BE2C (cell line): ENCODE measurements around the gene NF1.

Experiments
- DNase-seq: peaks from one replicate; pipeline ENCODE4 v3.0.0-alpha.2; 2020
- H3K27me3 ChIP-seq: fragments of 250-450 bp; sonication (Bioruptor Pico); 2 replicates; pipeline ENCODE4 v1.5.1; 2020; ENCODE audit warnings: mild to moderate bottlenecking
- H3K36me3 ChIP-seq: fragments of 250-450 bp; sonication (Bioruptor Pico); 2 replicates; pipeline ENCODE4 v1.5.1; 2020; ENCODE audit warnings: mild to moderate bottlenecking
- H3K4me1 ChIP-seq: fragments of 250-450 bp; sonication (Bioruptor Pico); 2 replicates; pipeline ENCODE4 v1.5.1; 2020
- H3K4me3 ChIP-seq: 2 replicates; pipeline ENCODE4 v1.5.1; 2011; ENCODE audit warnings: low read depth, low read length
- H3K9me3 ChIP-seq: fragments of 250-450 bp; sonication (Bioruptor Pico); 2 replicates; pipeline ENCODE4 v1.5.1; 2020
- CTCF ChIP-seq: IDR thresholded peaks from 2 replicates; pipeline ENCODE4 v1.5.1; 2012; ENCODE audit warnings: mild to moderate bottlenecking, low read depth, low read length

Gene NF1

GRCh38 chr17:31052187-31052889 lies 42.4 kb upstream of the NF1 start:
- H3K4me1 ChIP-seq: no peaks in the 10 kb centered on the region
- H3K4me3 ChIP-seq: no peak overlapping the region
- H3K9me3 ChIP-seq: no peaks in the 10 kb centered on the region
- no peak for DNase-seq
- no peaks in the 10 kb centered on the region for H3K36me3 ChIP-seq
- no peak for TF ChIP-seq CTCF
- no peaks in the 10 kb centered on the region for H3K27me3 ChIP-seq

- no peaks in the 10 kb centered on the region for H3K4me1 ChIP-seq
- H3K9me3 ChIP-seq: no peaks in the 10 kb centered on the region
- no peak for TF ChIP-seq CTCF
- no peaks in the 10 kb centered on the region for H3K36me3 ChIP-seq
- no peak for DNase-seq
- no peaks in the 10 kb centered on the region for H3K27me3 ChIP-seq
- H3K4me3 ChIP-seq: no peak overlapping the region
Measured at GRCh38 chr17:31053071-31053470, 41.7 kb upstream of the NF1 start.

GRCh38 chr17:31054761-31055160 lies 40.0 kb upstream of the NF1 start:
- TF ChIP-seq CTCF: no peak
- no peaks in the 10 kb centered on the region for H3K36me3 ChIP-seq
- H3K27me3 ChIP-seq: no peaks in the 10 kb centered on the region
- no peak for DNase-seq
- H3K4me1 ChIP-seq: no peaks in the 10 kb centered on the region
- H3K9me3 ChIP-seq: no peaks in the 10 kb centered on the region
- H3K4me3 ChIP-seq: no peak overlapping the region

- no peaks in the 10 kb centered on the region for H3K9me3 ChIP-seq
- no peak for DNase-seq
- H3K4me3 ChIP-seq: no peak overlapping the region
- H3K36me3 ChIP-seq: no peaks in the 10 kb centered on the region
- H3K4me1 ChIP-seq: no peaks in the 10 kb centered on the region
- TF ChIP-seq CTCF: no peak
- no peaks in the 10 kb centered on the region for H3K27me3 ChIP-seq
Measured at GRCh38 chr17:31058976-31059375, 35.8 kb upstream of the NF1 start.

GRCh38 chr17:31060791-31061550 lies 33.8 kb upstream of the NF1 start:
- Histone ChIP-seq H3K4me3 (no peak overlapping the region), H3K4me1 (no peaks in the 10 kb centered on the region), H3K27me3 (no peaks in the 10 kb centered on the region), H3K9me3 (no peaks in the 10 kb centered on the region), H3K36me3 (no peaks in the 10 kb centered on the region)
- no peak for DNase-seq
- TF ChIP-seq CTCF: no peak

- Histone ChIP-seq H3K4me3 (no peak overlapping the region), H3K9me3 (no peaks in the 10 kb centered on the region), H3K27me3 (no peaks in the 10 kb centered on the region), H3K4me1 (no peaks in the 10 kb centered on the region), H3K36me3 (no peaks in the 10 kb centered on the region)
- no peak for TF ChIP-seq CTCF
- DNase-seq: peak; percentile 5
Measured at GRCh38 chr17:31061678-31062077, 33.1 kb upstream of the NF1 start.
